Left lobe of liver (tissue), 2 donors: ENCODE results near the gene LGALS9C. TPM values are rescaled to one million over a fixed set of nuclear protein-coding genes. Genes with fewer than 3 reads are reported as not detected.
A peak's percentile ranks its signal among the peaks of the same experiment; 100 is the strongest.
"Not testable (repeated sequence)": the region's sequence is repeated elsewhere in the genome, so short reads cannot be mapped to it uniquely, and the experiment has no call there.

Experiments
- ATAC-seq: fragments of 200-7000 bp; cut with Tn5 transposase; one replicate; pipeline ENCODE4 v1.9.1; 2020; ENCODE audit warnings: mild to moderate bottlenecking, moderate library complexity
- DNase-seq: peaks from one replicate; pipeline ENCODE4 v3.0.0-alpha.2; 2020; ENCODE audit warnings: low spot score
- total RNA-seq: library from RNA; stranded (reverse); gene quantifications from one replicate; pipeline ENCODE4 v1.2.1, GENCODE V29; 2021
- donor health status: DM: no; HTN: no; CAD: no; lungs with moderate emphysema.
- donor health status: DM: no; HTN: yes; CAD: no.

LGALS9C gene
- total RNA-seq, 1 donor from 2014 or later = 0.18 TPM

DNA sequence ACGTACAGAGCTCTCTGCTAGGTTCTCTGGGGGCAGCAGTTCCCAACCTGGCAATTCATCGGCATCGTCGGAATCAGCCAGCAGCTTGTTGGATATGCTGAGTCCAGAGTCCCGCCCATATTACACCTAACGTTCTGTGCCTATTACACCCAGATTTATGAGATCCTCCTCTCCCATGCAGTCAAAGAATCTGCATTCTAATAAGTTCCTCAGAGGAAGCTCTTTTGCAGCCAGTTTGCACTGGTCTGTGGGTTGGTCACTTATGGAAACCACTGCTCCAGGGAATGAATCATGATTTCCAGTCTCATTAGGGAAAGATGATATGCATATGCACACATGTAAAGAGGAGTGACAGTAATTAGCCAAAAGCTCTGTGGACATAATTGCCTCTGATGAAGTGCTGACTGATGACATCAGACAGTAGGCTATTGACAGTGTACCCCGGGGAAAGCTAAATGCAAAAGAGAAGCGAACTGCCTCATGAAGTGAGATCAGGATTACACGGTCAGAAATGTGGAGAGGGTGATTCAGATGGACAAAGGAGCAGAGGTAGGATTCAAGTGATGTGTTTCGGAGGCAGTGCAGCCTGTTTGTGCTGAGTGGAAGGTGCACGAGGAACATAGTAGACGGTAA lies 49.7 kb downstream of the LGALS9C start:
- ATAC-seq = not testable (repeated sequence)

DNA sequence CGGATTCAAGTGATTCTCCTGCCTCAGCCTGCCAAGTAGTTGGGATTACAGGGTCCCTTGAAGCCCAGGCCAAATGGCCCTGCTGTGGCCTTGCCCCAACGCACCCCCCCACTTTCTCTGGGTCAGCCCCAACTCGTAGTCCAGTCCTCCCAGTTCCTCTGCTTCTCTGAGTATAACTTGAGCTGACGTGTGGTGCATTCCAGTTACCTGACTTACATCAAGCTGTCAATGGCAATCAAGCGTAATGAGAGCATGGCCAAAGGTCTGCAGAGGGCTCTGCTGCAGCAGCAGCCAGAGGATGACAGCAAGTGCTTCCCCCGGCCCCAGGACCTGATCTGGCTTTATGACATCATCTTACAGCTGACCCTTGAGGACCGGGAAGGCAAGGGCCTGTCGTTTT lies 50.8 kb downstream of the LGALS9C start:
- DNase-seq, ATAC-seq: not testable (repeated sequence)

More for the DNA sequence above, 49.7 kb downstream of the LGALS9C start:
- DNase-seq = not testable (repeated sequence)

DNA sequence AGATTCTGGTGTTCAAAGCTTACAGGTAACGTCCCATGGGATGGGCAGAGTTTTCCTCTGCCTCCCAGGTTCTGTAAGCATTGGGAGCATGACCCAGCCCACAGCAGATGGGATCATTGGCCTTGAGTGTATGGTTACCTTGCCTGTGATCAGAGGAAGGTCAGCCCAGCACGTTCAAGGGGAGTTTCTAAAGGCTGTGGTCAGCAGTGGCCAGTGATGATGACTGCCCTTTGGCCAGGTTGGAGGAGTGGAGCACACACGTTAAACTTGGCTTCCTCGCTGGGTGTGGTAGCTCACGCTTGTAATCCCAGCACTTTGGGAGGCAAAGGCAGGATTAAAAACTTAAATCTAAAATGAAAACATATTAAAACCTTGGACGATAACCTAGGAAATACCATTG lies 51.8 kb downstream of the LGALS9C start:
- peak; percentile 69 for ATAC-seq

DNA sequence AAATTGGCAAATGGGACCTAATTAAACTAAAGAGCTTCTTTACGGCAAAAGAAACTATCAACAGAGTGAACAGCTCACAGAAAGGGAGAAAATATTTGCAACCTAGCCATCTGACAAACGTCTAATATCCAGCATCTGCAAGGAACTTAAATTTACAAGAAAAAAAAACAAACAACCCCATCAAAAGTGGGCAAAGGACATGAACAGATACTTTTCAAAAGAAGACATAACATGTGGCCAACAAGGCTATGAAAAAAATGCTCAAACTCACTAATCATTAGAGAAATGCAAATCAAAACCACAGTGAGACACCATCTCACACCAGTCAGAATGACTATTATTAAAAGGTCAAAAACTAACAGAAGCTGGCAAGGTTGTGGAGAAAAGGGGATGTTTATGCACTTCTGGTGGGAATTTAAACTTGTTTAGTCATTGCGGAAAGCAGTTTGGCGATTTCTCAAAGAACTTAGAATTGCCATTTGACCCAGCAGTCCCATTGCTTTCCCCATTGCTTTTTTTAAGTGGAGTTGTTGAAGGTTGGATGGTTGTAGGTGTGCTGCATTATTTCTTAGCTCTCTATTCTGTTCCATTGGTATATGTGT lies 52.4 kb downstream of the LGALS9C start:
- not testable (repeated sequence) for ATAC-seq, DNase-seq

More for the DNA sequence above, 51.8 kb downstream of the LGALS9C start:
- DNase-seq = peak; percentile 53

DNA sequence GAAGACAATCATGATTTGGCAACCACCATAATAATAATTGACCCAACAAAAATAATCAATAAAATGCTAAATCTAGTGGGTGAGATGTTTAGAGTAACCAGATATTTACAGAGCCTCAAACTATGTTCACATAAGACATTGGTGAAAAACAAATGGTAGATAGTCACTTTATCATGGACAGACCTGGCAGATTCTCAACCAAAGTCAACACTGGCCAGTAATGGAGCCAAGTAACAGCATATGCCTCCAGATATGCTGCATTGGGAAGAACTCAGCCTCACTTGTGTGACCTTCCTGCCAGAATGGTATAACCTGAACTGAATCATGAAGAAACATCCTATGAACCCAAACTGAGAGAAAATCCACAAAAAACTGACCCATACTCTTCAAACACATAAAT lies 53.8 kb downstream of the LGALS9C start:
- DNase-seq = not testable (repeated sequence)
- ATAC-seq = peak; percentile 68

DNA sequence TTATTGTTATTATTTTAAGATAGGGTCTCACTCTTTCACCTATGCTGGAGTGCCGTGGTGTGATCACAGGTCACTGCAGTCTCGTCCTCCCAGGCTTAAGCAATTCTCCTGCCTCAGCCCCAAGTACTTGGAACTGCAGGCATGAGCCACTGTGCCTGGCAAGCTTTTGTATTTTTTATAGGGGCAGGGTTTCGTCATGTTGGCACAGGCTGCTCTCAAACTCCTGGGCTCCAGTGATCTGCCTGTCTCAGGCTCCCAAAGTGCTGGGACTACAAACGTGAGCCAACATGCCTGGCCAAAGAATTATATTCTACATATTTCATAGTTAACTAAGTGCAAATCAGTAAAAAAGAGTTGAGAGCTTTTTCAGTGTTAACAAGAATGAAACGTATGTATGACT lies 65.6 kb downstream of the LGALS9C start:
- peak; percentile 85 for ATAC-seq
- DNase-seq = not testable (repeated sequence)

DNA sequence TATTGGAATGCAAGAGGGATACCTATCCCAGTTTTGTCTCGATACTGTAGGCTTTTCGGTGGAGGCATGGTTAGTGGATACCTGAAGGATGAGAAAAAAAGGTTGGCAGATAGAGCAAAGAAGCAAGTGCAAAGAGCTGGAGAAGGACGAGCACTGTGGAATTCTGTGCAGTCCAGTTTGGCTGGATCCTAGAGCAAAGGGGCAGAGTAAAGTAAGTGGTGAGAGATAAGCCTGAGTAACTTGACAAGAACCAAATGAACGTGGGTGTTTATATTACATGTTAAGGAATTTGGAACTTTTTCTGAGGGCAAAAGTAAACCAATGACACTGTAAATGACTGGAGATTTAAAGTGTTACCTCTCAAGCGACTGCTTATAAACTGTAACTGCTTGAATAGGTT lies 66.3 kb downstream of the LGALS9C start:
- not testable (repeated sequence) for DNase-seq
- ATAC-seq = peak; percentile 24

Other genes starting within 250 kb of the LGALS9C start
- 102 TPM for gene FLII, start 218.1 kb upstream of the LGALS9C start, total RNA-seq
- gene MIEF2, start 216.1 kb upstream of the LGALS9C start, total RNA-seq = 6.4 TPM
- gene TOP3A, start 161.8 kb upstream of the LGALS9C start, total RNA-seq = 19.8 TPM
- 5.1 TPM for gene SMCR8, start 161.5 kb upstream of the LGALS9C start, total RNA-seq
- gene SHMT1, start 113.2 kb upstream of the LGALS9C start, total RNA-seq = 439 TPM
- 2.2 TPM for gene EVPLL, start 99.0 kb upstream of the LGALS9C start, total RNA-seq
- gene TBC1D28, start 167.6 kb downstream of the LGALS9C start, total RNA-seq = not detected
- 0.93 TPM for gene FOXO3B, start 205.5 kb downstream of the LGALS9C start, total RNA-seq